Stomach (tissue), 9 donors: Measurements from ENCODE around the gene NHLRC1. TPM values are rescaled to one million over a fixed set of nuclear protein-coding genes. Genes with fewer than 3 reads are reported as not detected.

Source experiments
- DNase-seq, 2 donors: peaks; one replicate each; pipeline versions ENCODE4 v3.0.0 to v3.0.0-alpha.2; 2013 to 2019
- H3K27ac ChIP-seq, 5 donors: fragments of 200-600 bp in 4 of 5; sonication (generic) in 4 of 5; one replicate each; pipeline ENCODE4 v1.5.1; 2013 to 2019; ENCODE audit warnings: mild to moderate bottlenecking in 1 of 5, moderate library complexity in 1 of 5
- H3K27me3 ChIP-seq, 3 donors: fragments of 200-600 bp; sonication (generic); one replicate each; pipeline ENCODE4 v1.5.1; 2017 to 2019; ENCODE audit warnings: mixed run types in 1 of 3
- H3K36me3 ChIP-seq, 4 donors: fragments of 200-600 bp; sonication (generic); 1 replicate in 3 of 4; 2 replicates in 1 of 4; pipeline ENCODE4 v1.5.1; 2016 to 2019
- H3K4me1 ChIP-seq, 4 donors: fragments of 200-600 bp; sonication (generic); one replicate each; pipeline ENCODE4 v1.5.1; 2016 to 2019
- H3K4me3 ChIP-seq, 4 donors: fragments of 200-600 bp; sonication (generic) in 3 of 4; one replicate each; pipeline ENCODE4 v1.5.1; 2016 to 2019; ENCODE audit warnings: mild to moderate bottlenecking in 1 of 4
- H3K9me3 ChIP-seq, 4 donors: fragments of 200-600 bp; sonication (generic); one replicate each; pipeline ENCODE4 v1.5.1; 2016 to 2019
- EP300 ChIP-seq: sonication (generic); formaldehyde crosslinking; IDR thresholded peaks from one replicate; pipeline ENCODE4 v1.6.1; 2017; ENCODE audit warnings: antibody characterized with exemption
- POLR2A ChIP-seq, 4 donors: fragments of 450-650 bp; IDR thresholded peaks; one replicate each; pipeline ENCODE4 v1.6.1; 2016; ENCODE audit warnings: antibody characterized with exemption in 4 of 4, control low read depth in 2 of 4, mild to moderate bottlenecking in 1 of 4, moderate library complexity in 1 of 4
- POLR2AphosphoS5 ChIP-seq, 3 donors: sonication (generic); formaldehyde crosslinking; IDR thresholded peaks; one replicate each; pipeline ENCODE4 v1.6.1; 2016; ENCODE audit warnings: antibody characterized with exemption in 3 of 3
- WGBS, 5 donors: extraction: QIAGEN DNeasy Blood & Tissue Kit in 3 of 5; methylation state at CpG; one replicate each; pipeline versions ENCODE4 v1.1.5 to v1.1.7; 2013 to 2018; 5-methylcytosine and 5-hydroxymethylcytosine counted together
- intact Hi-C: fragments of 100-400 bp; cut with DNase I; formaldehyde crosslinking; loops from one replicate; pipeline ENCODE4 v1.15.1; 2023; ENCODE audit warnings: low total_unique reads
- polyA plus RNA-seq, 3 donors: library from polyadenylated mRNA; stranded (reverse); fragments of 200-250 nt; gene quantifications; one replicate each; pipeline ENCODE4 v1.2.3, GENCODE V29; 2013
- total RNA-seq, 5 donors: library from RNA; depleted of rRNA; stranded (reverse); fragments of >200 nt; gene quantifications; one replicate each; pipeline versions ENCODE4 v1.1.0 to v1.2.3, GENCODE V29; 2014 to 2016
- TF ChIP-seq, protein P1 (sequence below), 7 experiments: fragments of 450-650 bp in 4 of 7; fragments of 200-600 bp in 3 of 7; sonication (generic) in 3 of 7; IDR thresholded peaks; one replicate each; pipeline ENCODE4 v1.5.1; 2016 to 2019; ENCODE audit warnings: antibody characterized with exemption in 7 of 7, control low read depth in 2 of 7, mild to moderate bottlenecking in 1 of 7
- donor health status: healthy with polysubstance abuse.
- donor health status: Bipolar disorder and iron deficiency.
- donor health status: healthy.

Gene NHLRC1
- total and polyA plus RNA-seq, 8 donors, result 0.50 to 1.8 (median 1.1) TPM; not detected in 3

DNA sequence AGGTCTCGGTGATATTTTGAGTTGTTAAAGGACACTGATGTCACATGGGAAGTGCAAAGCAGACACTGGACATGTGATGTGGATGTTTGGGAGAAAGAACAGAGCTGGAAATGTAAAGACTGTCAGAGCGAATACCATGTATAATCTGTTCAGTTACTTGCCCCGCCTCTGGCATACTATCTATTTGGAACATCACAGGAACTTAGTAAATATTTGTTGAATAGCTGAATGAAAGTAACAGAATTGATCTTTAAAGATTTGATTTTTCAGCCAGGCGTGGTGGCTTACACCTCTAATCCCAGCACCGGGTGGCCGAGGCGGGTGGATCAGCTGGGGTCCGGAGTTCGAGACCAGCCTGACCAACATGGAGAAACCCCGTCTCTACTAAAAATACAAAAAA lies 13.8 kb upstream of the NHLRC1 start:
- Histone ChIP-seq H3K4me3 (no peak overlapping the region), H3K36me3 (peaks cover 27 to 99% (median 94%) of the 10 kb centered on the region in 4 donors), H3K9me3 (no peaks in the 10 kb centered on the region), H3K27ac (no peak overlapping the region), H3K4me1 (no peaks in the 10 kb centered on the region), H3K27me3 (no peaks in the 10 kb centered on the region)
- DNase-seq, result no peak
- 94 to 97% (median 95%) methylated on average over 10 of the region's 10 CpGs for WGBS, 5 donors
- intact Hi-C loops, result no loop called here
- TF ChIP-seq POLR2A (IDR thresholded peaks at IDR 0.05) (no peak), POLR2AphosphoS5 (IDR thresholded peaks at IDR 0.05) (no peak), EP300 (no peak)
- TF ChIP-seq, protein P1, sequence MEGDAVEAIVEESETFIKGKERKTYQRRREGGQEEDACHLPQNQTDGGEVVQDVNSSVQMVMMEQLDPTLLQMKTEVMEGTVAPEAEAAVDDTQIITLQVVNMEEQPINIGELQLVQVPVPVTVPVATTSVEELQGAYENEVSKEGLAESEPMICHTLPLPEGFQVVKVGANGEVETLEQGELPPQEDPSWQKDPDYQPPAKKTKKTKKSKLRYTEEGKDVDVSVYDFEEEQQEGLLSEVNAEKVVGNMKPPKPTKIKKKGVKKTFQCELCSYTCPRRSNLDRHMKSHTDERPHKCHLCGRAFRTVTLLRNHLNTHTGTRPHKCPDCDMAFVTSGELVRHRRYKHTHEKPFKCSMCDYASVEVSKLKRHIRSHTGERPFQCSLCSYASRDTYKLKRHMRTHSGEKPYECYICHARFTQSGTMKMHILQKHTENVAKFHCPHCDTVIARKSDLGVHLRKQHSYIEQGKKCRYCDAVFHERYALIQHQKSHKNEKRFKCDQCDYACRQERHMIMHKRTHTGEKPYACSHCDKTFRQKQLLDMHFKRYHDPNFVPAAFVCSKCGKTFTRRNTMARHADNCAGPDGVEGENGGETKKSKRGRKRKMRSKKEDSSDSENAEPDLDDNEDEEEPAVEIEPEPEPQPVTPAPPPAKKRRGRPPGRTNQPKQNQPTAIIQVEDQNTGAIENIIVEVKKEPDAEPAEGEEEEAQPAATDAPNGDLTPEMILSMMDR (IDR thresholded peaks at IDR 0.05), result no peak

GRCh38 chr6:18135171-18135570 lies 12.7 kb upstream of the NHLRC1 start:
- Histone ChIP-seq H3K36me3 (peaks cover 27 to 99% (median 94%) of the 10 kb centered on the region in 4 donors), H3K4me3 (no peak overlapping the region), H3K4me1 (no peaks in the 10 kb centered on the region), H3K9me3 (no peaks in the 10 kb centered on the region), H3K27ac (no peak overlapping the region), H3K27me3 (no peaks in the 10 kb centered on the region)
- WGBS, 5 donors, result 90 to 99% (median 94%) methylated on average over 2 of the region's 2 CpGs
- no peak for DNase-seq
- TF ChIP-seq POLR2AphosphoS5 (IDR thresholded peaks at IDR 0.05) (no peak), POLR2A (IDR thresholded peaks at IDR 0.05) (no peak), EP300 (no peak)
- TF ChIP-seq, protein P1 (IDR thresholded peaks at IDR 0.05), result no peak
- intact Hi-C loops, result no loop called here

DNA sequence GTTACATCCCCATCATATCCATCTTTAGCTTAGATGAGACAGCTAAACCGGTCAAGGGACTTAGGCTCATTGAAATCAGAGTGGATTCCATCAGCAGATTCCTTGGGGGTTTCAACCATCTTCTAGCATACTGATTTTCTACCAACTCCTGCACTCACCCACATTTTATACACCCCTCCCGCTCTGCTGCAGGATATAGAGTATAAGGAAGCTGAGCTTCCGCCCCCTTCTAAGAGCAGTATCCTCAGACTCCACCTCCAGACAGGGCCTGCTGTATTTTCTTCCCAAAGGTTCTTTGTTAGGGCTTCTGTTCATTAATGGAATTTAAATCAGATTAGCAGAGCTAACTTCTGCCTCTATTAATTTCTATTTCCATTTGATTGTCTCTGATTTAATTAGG lies 9.9 kb upstream of the NHLRC1 start:
- Histone ChIP-seq H3K4me1 (no peaks in the 10 kb centered on the region), H3K27me3 (no peaks in the 10 kb centered on the region), H3K36me3 (peaks cover 17 to 89% (median 84%) of the 10 kb centered on the region in 4 donors), H3K4me3 (no peak overlapping the region), H3K27ac (no peak overlapping the region), H3K9me3 (no peaks in the 10 kb centered on the region)
- TF ChIP-seq POLR2AphosphoS5 (IDR thresholded peaks at IDR 0.05), result no peak
- TF ChIP-seq EP300, result no peak
- TF ChIP-seq, protein P1 (IDR thresholded peaks at IDR 0.05), result no peak
- TF ChIP-seq POLR2A (IDR thresholded peaks at IDR 0.05), result no peak
- intact Hi-C loops, result no loop called here
- no peak for DNase-seq
- 95 to 100% (median 97%) methylated on average over 3 of the region's 3 CpGs for WGBS, 5 donors

DNA sequence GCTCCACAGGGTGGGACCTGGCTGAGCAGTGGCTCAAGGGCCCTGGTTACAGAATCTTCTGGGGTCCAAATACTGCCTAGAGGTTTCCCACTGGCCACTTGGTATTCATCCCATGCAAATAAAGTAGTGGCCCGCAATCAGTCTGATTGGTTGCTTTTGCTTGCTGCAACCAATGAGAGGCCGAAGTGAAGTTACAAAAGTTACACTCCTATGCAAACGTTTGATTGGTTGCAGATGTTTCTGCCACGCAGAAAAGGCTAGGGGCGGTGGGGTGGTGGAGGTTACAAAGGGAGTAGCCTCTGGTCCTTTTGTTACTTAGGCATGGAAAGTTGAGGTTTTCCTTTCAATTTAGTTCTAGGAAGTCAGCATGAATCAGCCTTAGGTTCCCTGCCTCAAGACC lies 3.6 kb upstream of the NHLRC1 start:
- Histone ChIP-seq H3K4me3 (no peak overlapping the region), H3K9me3 (no peaks in the 10 kb centered on the region), H3K36me3 (peaks cover 6 to 28% (median 27%) of the 10 kb centered on the region in 4 donors), H3K27me3 (no peaks in the 10 kb centered on the region), H3K27ac (no peak overlapping the region), H3K4me1 (peaks cover 4 to 16% (median 10%) of the 10 kb centered on the region in 4 donors)
- intact Hi-C loops, result loop anchor here (10.0 kb wide), 1 partner anchor 301 kb away; no protein-coding TSS in a partner anchor
- 51 to 77% (median 56%) methylated on average over 5 of the region's 5 CpGs for WGBS, 5 donors
- no peak for TF ChIP-seq POLR2AphosphoS5 (IDR thresholded peaks at IDR 0.05)
- DNase-seq, result no peak

- Histone ChIP-seq H3K9me3 (no peaks in the 10 kb centered on the region), H3K4me3 (peak overlapping the region; percentile 44 to 63 (median 52)), H3K36me3 (no peaks in the 10 kb centered on the region), H3K4me1 (peaks cover 4 to 16% (median 10%) of the 10 kb centered on the region in 4 donors), H3K27me3 (no peaks in the 10 kb centered on the region), H3K27ac (peak overlapping the region in 1 of 5 donors; percentile 76)
- intact Hi-C loops, result loop anchor here (10.0 kb wide), 1 partner anchor 297 kb away; no protein-coding TSS in a partner anchor
- 73 to 84% (median 80%) methylated on average over 19 of the region's 19 CpGs for WGBS, 5 donors
- peak in 1 of 2 donors; percentile 13 for DNase-seq
- TF ChIP-seq EP300 (no peak), POLR2AphosphoS5 (IDR thresholded peaks at IDR 0.05) (no peak), POLR2A (IDR thresholded peaks at IDR 0.05) (no peak)
- TF ChIP-seq, protein P1 (IDR thresholded peaks at IDR 0.05), result no peak
Observed at GRCh38 chr6:18121580-18122127, 823 bp downstream of the NHLRC1 start.
